H9 (cell line): ENCODE data around the gene PDE1A. TPM values are rescaled to one million over a fixed set of nuclear protein-coding genes. Genes with fewer than 3 reads are reported as not detected.
A peak's percentile ranks its signal among the peaks of the same experiment; 100 is the strongest.

Experiments
- DNase-seq: peaks from one replicate; pipeline ENCODE4 v3.0.0-alpha.2; 2017
- H2AFZ ChIP-seq: one replicate; pipeline ENCODE4 v1.6.1; 2013; ENCODE audit warnings: mild to moderate bottlenecking, low read length, control low read depth, moderate library complexity
- H2AK5ac ChIP-seq: 2 replicates; pipeline ENCODE4 v1.6.1; 2013; ENCODE audit warnings: low read length, control low read depth, mixed read lengths; ENCODE audit not compliant: insufficient read length
- H2BK120ac ChIP-seq: one replicate; pipeline ENCODE4 v1.6.1; 2013; ENCODE audit warnings: low read depth, mild to moderate bottlenecking, low read length, control low read depth, inconsistent platforms; ENCODE audit not compliant: poor library complexity, severe bottlenecking
- H2BK12ac ChIP-seq: 2 replicates; pipeline ENCODE4 v1.6.1; 2013; ENCODE audit warnings: low read length, control low read depth, mixed read lengths, low read depth; ENCODE audit not compliant: insufficient read length
- H2BK15ac ChIP-seq: 2 replicates; pipeline ENCODE4 v1.6.1; 2013; ENCODE audit warnings: low read depth, low read length, control low read depth
- H2BK20ac ChIP-seq: one replicate; pipeline ENCODE4 v1.6.1; 2013; ENCODE audit warnings: low read depth, mild to moderate bottlenecking, low read length, control low read depth, inconsistent platforms; ENCODE audit not compliant: poor library complexity, severe bottlenecking
- H2BK5ac ChIP-seq: 2 replicates; pipeline ENCODE4 v1.6.1; 2013; ENCODE audit warnings: low read length, control low read depth, mixed read lengths; ENCODE audit not compliant: insufficient read length
- H3K14ac ChIP-seq: 2 replicates; pipeline ENCODE4 v1.6.1; 2013; ENCODE audit warnings: low read length, control low read depth; ENCODE audit not compliant: insufficient read depth
- H3K18ac ChIP-seq: 2 replicates; pipeline ENCODE4 v1.6.1; 2013; ENCODE audit warnings: low read depth, mild to moderate bottlenecking, mixed read lengths, low read length, control low read depth; ENCODE audit not compliant: insufficient read length
- H3K23ac ChIP-seq: 2 replicates; pipeline ENCODE4 v1.6.1; 2013; ENCODE audit warnings: low read length, control low read depth, mixed read lengths, low read depth; ENCODE audit not compliant: insufficient read length
- H3K23me2 ChIP-seq: 2 replicates; pipeline ENCODE4 v1.6.1; 2013; ENCODE audit warnings: low read depth, mild to moderate bottlenecking, mixed read lengths, low read length, control low read depth; ENCODE audit not compliant: insufficient read length, poor library complexity, severe bottlenecking
- H3K27ac ChIP-seq: 2 replicates; pipeline ENCODE4 v1.5.1; 2013; ENCODE audit warnings: low read length, control low read depth, mixed read lengths, low read depth; ENCODE audit not compliant: insufficient read length
- H3K27me3 ChIP-seq: 2 replicates; pipeline ENCODE4 v1.6.1; 2013; ENCODE audit warnings: low read length, control low read depth, inconsistent platforms; ENCODE audit not compliant: insufficient read depth
- H3K4ac ChIP-seq: 2 replicates; pipeline ENCODE4 v1.6.1; 2013; ENCODE audit warnings: low read depth, mild to moderate bottlenecking, control low read depth, inconsistent platforms, low read length, moderate library complexity
- H3K4me1 ChIP-seq: 2 replicates; pipeline ENCODE4 v1.6.1; 2013; ENCODE audit warnings: low read length, control low read depth, inconsistent platforms; ENCODE audit not compliant: insufficient read depth
- H3K4me2 ChIP-seq: 2 replicates; pipeline ENCODE4 v1.6.1; 2013; ENCODE audit warnings: low read length, control low read depth, mixed read lengths; ENCODE audit not compliant: insufficient read length, insufficient read depth
- H3K56ac ChIP-seq: 2 replicates; pipeline ENCODE4 v1.6.1; 2013; ENCODE audit warnings: low read depth, mild to moderate bottlenecking, mixed read lengths, low read length, control low read depth; ENCODE audit not compliant: insufficient read length
- H3K79me1 ChIP-seq: 2 replicates; pipeline ENCODE4 v1.6.1; 2013; ENCODE audit warnings: low read depth, mild to moderate bottlenecking, moderate library complexity, low read length, control low read depth, inconsistent platforms; ENCODE audit not compliant: insufficient read depth, poor library complexity, severe bottlenecking
- H3K79me2 ChIP-seq: 2 replicates; pipeline ENCODE4 v1.6.1; 2013; ENCODE audit warnings: low read length, control low read depth, inconsistent platforms; ENCODE audit not compliant: insufficient read depth
- H3K9ac ChIP-seq: 2 replicates; pipeline ENCODE4 v1.6.1; 2013; ENCODE audit warnings: low read length, control low read depth, mixed read lengths; ENCODE audit not compliant: insufficient read length; ENCODE audit errors: extremely low read depth
- H3K9me3 ChIP-seq: one replicate; pipeline ENCODE4 v1.6.1; 2013; ENCODE audit warnings: low read depth, low read length, inconsistent platforms; ENCODE audit not compliant: control insufficient read depth
- H3T11ph ChIP-seq: one replicate; pipeline ENCODE4 v1.6.1; 2013; ENCODE audit warnings: mild to moderate bottlenecking, low read length, control low read depth, inconsistent platforms
- H4K20me1 ChIP-seq: one replicate; pipeline ENCODE4 v1.6.1; 2013; ENCODE audit not compliant: control insufficient read depth, insufficient read length, insufficient read depth
- H4K5ac ChIP-seq: 2 replicates; pipeline ENCODE4 v1.6.1; 2013; ENCODE audit warnings: low read depth, mild to moderate bottlenecking, mixed read lengths, low read length, control low read depth; ENCODE audit not compliant: insufficient read length
- H4K8ac ChIP-seq: replicated peaks from 2 replicates; pipeline ENCODE4 v1.6.1; 2013; ENCODE audit warnings: low read length, control low read depth, mixed read lengths, low read depth; ENCODE audit not compliant: insufficient read length
- H4K91ac ChIP-seq: 2 replicates; pipeline ENCODE4 v1.6.1; 2013; ENCODE audit warnings: low read depth, mild to moderate bottlenecking, moderate library complexity, mixed read lengths, low read length, control low read depth; ENCODE audit not compliant: insufficient read length
- H3K27ac Mint-ChIP-seq, 3 experiments: 2 replicates in 2 of 3; 3 replicates in 1 of 3; pipeline ENCODE4 v1.8.0; 2020 to 2021; ENCODE audit warnings: mixed read lengths in 3 of 3, mild to moderate bottlenecking in 1 of 3, moderate library complexity in 1 of 3
- H3K27me3 Mint-ChIP-seq: 2 replicates; pipeline ENCODE4 v1.8.0; 2021; ENCODE audit warnings: low read depth, mild to moderate bottlenecking, moderate library complexity, mixed read lengths
- H3K36me3 Mint-ChIP-seq, 3 experiments: 2 replicates in 2 of 3; 3 replicates in 1 of 3; pipeline ENCODE4 v1.8.0; 2020 to 2021; ENCODE audit warnings: low read depth in 3 of 3, mixed read lengths in 3 of 3; ENCODE audit not compliant: insufficient read depth in 1 of 3
- H3K4me1 Mint-ChIP-seq, 2 experiments: 2 replicates each; pipeline ENCODE4 v1.8.0; 2020; ENCODE audit warnings: mixed read lengths in 2 of 2
- H3K4me3 Mint-ChIP-seq, 2 experiments: 2 replicates in 1 of 2; 3 replicates in 1 of 2; pipeline ENCODE4 v1.8.0; 2020 to 2021; ENCODE audit warnings: mild to moderate bottlenecking in 2 of 2, mixed read lengths in 2 of 2, moderate library complexity in 1 of 2
- H3K9me3 Mint-ChIP-seq, 2 experiments: 2 replicates in 1 of 2; 3 replicates in 1 of 2; pipeline ENCODE4 v1.8.0; 2020; ENCODE audit warnings: mild to moderate bottlenecking in 2 of 2, mixed read lengths in 2 of 2, moderate library complexity in 1 of 2
- CTCF ChIP-seq: fragments of 200-600 bp; sonication (generic); conservative IDR thresholded peaks from 3 replicates; pipeline ENCODE4 v1.8.0; 2021; ENCODE audit warnings: antibody characterized with exemption, mild to moderate bottlenecking
- whole genome bisulfite sequencing: extraction: QIAGEN DNeasy Blood & Tissue Kit; methylation state at CpG from one replicate; pipeline ENCODE4 v1.1.7; 2013; ENCODE audit warnings: missing lambda C conversion rate, low lambda C conversion rate, mixed read lengths; ENCODE audit not compliant: insufficient read length; ENCODE audit errors: extremely low coverage; 5-methylcytosine and 5-hydroxymethylcytosine counted together
- total RNA-seq: library from RNA; stranded (reverse); gene quantifications from 2 replicates; pipeline ENCODE4 v1.2.1, GENCODE V29; 2021

The PDE1A gene
- total RNA-seq, 1 experiment from 2014 or later, result 0.11 TPM

DNA sequence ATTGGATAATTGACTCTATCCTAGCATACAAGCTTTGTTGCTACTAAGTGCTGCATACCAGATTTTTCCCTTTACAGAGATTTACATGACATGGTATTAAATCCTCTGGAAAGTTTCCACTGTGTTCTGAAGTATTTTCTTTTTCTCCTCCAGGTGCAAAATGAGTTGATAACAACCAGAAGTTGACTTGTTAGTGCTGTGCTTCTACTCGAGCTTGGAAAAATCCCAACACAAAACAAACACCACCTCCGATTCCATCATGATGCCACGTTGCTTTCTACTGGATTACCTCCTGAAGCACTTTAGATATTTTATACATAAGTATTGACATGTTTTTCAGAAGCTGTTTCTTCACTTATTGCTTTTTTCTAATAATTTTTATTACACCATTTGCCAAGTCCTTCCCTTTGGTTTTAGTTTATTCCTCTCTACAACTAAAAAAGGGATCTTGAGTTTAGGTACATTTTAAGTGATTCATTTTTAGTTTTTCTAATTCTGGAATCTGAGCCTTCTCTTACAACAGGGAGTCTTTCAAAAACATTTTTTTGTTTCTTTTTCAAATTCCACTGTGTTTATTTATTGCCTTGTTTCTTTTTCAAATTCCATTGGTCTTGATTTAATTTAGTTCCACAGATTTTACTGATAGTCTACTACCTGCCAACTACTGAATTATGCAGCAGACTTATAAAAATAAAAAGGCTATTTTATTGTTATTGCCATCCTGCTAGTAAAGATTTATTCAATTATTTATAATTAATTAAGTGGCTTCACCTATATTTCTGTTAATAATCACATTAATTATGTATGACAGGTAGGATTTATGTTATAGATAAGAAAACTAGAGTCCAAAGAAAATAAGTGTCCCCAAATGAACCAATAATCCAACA is 297.8 kb downstream of the PDE1A start:
- H3K4me2 ChIP-seq, result no peak overlapping the region
- no peak overlapping the region for H3K4me3 Mint-ChIP-seq
- no peak overlapping the region for H3K9ac ChIP-seq

More for the DNA sequence above, 297.8 kb downstream of the PDE1A start:
- Histone ChIP-seq H2BK5ac (no peak overlapping the region), H3K23me2 (no peaks in the 10 kb centered on the region), H3K18ac (no peak overlapping the region), H3K4ac (no peak overlapping the region), H3K79me1 (no peaks in the 10 kb centered on the region), H2BK120ac (no peak overlapping the region), H2AK5ac (no peak overlapping the region), H3K9me3 (no peaks in the 10 kb centered on the region), H4K91ac (no peak overlapping the region), H3K23ac (no peak overlapping the region), H2AFZ (no peak overlapping the region), H3K14ac (no peak overlapping the region), H2BK20ac (no peak overlapping the region), H4K20me1 (no peaks in the 10 kb centered on the region), H3K4me1 (no peaks in the 10 kb centered on the region), H4K5ac (no peak overlapping the region), H3K27me3 (no peaks in the 10 kb centered on the region), H3T11ph (no peak overlapping the region), H2BK12ac (no peak overlapping the region), H3K79me2 (no peaks in the 10 kb centered on the region), H2BK15ac (no peak overlapping the region), H3K27ac (no peak overlapping the region), H4K8ac (no peak overlapping the region), H3K56ac (no peak overlapping the region)
- H3K4me1 Mint-ChIP-seq, result no peaks in the 10 kb centered on the region
- H3K36me3 Mint-ChIP-seq, result no peaks in the 10 kb centered on the region; a peak in 1 of 7 replicates
- peaks cover 0 to 3% of the 10 kb centered on the region in 2 experiments; a peak in 1 of 5 replicates for H3K9me3 Mint-ChIP-seq
- H3K27ac Mint-ChIP-seq, result 0 out of 7 replicates have a peak overlapping the region, but pooled peaks of 1 of the 3 experiments have one; percentile 28
- no peak for DNase-seq
- TF ChIP-seq CTCF, result no peak
- no peaks in the 10 kb centered on the region for H3K27me3 Mint-ChIP-seq
- WGBS, result no CpG with 5 or more reads among the region's 3 CpGs
